H1 (cell line): ENCODE measurements around the gene TMEM86B. TPM values are rescaled to one million over a fixed set of nuclear protein-coding genes. Genes with fewer than 3 reads are reported as not detected.

Source experiments
- BCL11A ChIP-seq, 2 experiments: IDR thresholded peaks; one replicate each; pipeline ENCODE4 v1.6.1; 2011; ENCODE audit warnings: low read depth in 2 of 2, low read length in 2 of 2, mild to moderate bottlenecking in 2 of 2
- CHD1 ChIP-seq: IDR thresholded peaks from 2 replicates; pipeline ENCODE4 v1.6.1; 2012; ENCODE audit warnings: low read depth, low read length, improper control_type of control experiment
- KDM1A ChIP-seq: fragments of 200-600, 300-600 bp; sonication (generic); IDR thresholded peaks from 2 replicates; pipeline ENCODE4 v1.7.1; 2016; ENCODE audit warnings: mild to moderate bottlenecking, low read length, borderline replicate concordance
- SP4 ChIP-seq: IDR thresholded peaks from 2 replicates; pipeline ENCODE4 v1.6.1; 2012; ENCODE audit warnings: low read length, inconsistent platforms
- SUZ12 ChIP-seq: fragments of 200-600 bp; sonication (generic); IDR thresholded peaks from 2 replicates; pipeline ENCODE4 v1.6.1; 2012; ENCODE audit warnings: mild to moderate bottlenecking, inconsistent platforms, low read length, moderate library complexity, mixed read lengths
- polyA plus RNA-seq, 7 experiments: library from polyadenylated mRNA; depleted of rRNA in 3 of 7; stranded (reverse) in 5 of 7; unstranded in 2 of 7; fragments of >200 nt in 5 of 7; fragments of 200-250 nt in 2 of 7; gene quantifications; 1 replicate in 5 of 7; 2 replicates in 1 of 7; 4 replicates in 1 of 7; pipeline versions ENCODE4 v1.2.1 to v1.2.3, GENCODE V29; 2011 to 2013; ENCODE audit warnings: missing spikeins in 2 of 7, mixed read lengths in 2 of 7
- total RNA-seq: library from RNA; stranded (reverse); fragmentation: NEBNext Ultra II Directional; extraction: Animal tissue kit (Norgen Biotek cat#: 25700); gene quantifications from 2 replicates; pipeline ENCODE4 v1.2.1, GENCODE V29; 2021

Gene TMEM86B
- total and polyA plus RNA-seq, 2 of the 8 experiments (the other 6 are each of a cell fraction or from before 2014, with no cell fraction given): 2.0 to 2.9 TPM

- no peak for TF ChIP-seq KDM1A
- TF ChIP-seq SUZ12: no peak
- no peak for TF ChIP-seq CHD1
- no peak for TF ChIP-seq SP4
- no peak for TF ChIP-seq BCL11A (IDR thresholded peaks at IDR 0.05; ENCODE audit: low read depth in 2 of 2, low read length in 2 of 2)
- TF ChIP-seq, all 59 proteins: peak for 0
Observed at GRCh38 chr19:55254625-55254977, 26.0 kb upstream of the TMEM86B start (continued).
